Medulla oblongata (tissue), 1 donor: Measurements from ENCODE around the gene FERMT3.
A peak's percentile ranks its signal among the peaks of the same experiment; 100 is the strongest.

ENCODE experiments used
- DNase-seq: peaks from one replicate; pipeline ENCODE4 v3.0.0-alpha.2; 2015; ENCODE audit errors: extremely low spot score

The FERMT3 gene

DNA sequence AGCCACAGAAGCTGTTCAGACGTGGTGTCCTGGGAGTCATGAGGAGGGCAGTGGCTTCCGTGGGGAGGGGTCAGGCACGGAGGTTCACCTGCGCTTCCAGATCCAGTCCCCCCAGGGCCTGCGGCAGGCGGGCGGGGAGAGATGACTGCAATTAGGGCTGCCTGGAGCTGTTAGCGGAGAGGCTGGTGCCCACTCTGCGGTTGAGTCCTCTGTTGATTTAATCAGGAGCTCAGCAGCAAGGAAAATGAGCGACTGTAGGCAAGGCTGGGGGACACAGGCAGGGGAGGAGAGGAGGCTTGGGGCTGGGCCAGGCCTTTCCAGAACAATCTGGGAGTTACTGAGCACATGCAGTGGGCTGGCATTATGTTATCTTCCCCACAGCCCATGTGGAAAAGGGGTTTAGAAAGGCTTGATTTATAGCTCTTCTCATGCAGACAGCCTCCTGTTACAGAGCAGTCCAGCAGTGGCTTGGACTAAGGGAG is 57.9 kb downstream of the FERMT3 start:
- DNase-seq: no peak

DNA sequence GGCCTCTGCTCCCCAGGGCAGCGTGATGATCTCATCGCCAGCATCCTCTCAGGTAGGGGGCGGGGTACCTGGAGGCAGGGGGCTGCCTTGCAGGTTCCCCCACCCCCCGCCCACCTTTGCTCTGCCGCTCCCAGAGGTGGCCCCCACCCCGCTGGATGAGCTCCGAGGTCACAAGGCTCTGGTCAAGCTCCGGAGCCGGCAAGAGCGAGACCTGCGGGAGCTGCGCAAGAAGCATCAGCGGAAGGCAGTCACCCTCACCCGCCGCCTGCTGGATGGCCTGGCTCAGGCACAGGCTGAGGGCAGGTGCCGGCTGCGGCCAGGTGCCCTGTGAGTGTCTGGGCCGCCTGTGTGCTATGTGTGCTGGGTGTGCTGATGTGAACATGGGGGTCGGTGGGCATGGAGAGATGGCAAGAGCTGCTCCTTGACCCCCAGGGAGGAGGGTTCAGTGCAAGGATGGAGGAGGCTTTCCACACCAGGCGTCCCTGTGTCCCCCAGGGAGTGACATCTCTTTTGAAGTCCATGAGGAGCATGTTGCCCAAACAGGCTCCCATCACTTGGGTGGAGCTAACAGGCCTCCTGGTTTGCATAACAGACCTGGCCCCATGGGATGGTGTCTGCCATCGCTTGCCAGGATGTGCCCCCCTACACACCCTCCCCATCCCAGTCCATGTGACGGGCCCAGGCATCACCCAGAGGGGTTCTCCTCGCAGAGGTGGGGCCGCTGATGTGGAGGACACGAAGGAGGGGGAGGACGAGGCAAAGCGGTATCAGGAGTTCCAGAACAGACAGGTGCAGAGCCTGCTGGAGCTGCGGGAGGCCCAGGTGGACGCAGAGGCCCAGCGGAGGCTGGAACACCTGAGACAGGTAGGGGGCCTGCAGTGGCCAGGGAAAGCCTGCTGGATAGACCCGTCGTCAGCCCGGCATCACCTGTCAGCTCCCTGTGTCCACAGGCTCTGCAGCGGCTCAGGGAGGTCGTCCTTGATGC is 58.9 kb downstream of the FERMT3 start:
- no peak for DNase-seq

DNA sequence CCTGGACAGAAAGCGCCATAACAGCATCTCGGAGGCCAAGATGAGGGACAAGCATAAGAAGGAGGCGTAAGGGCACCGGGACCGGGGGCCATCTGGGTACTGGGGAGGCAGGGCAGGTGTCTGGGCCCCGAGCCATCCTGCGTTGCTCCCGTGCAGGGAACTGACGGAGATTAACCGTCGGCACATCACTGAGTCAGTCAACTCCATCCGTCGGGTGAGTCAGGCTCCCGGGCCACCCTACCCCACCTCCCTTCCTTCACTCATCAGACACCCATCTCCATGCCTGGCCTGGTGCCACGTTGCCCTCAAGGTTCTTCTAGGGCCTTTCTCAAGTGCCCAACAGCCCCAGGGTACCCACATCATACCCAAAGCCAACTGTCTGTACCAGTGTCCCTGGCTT is 59.8 kb downstream of the FERMT3 start:
- DNase-seq: no peak

DNA sequence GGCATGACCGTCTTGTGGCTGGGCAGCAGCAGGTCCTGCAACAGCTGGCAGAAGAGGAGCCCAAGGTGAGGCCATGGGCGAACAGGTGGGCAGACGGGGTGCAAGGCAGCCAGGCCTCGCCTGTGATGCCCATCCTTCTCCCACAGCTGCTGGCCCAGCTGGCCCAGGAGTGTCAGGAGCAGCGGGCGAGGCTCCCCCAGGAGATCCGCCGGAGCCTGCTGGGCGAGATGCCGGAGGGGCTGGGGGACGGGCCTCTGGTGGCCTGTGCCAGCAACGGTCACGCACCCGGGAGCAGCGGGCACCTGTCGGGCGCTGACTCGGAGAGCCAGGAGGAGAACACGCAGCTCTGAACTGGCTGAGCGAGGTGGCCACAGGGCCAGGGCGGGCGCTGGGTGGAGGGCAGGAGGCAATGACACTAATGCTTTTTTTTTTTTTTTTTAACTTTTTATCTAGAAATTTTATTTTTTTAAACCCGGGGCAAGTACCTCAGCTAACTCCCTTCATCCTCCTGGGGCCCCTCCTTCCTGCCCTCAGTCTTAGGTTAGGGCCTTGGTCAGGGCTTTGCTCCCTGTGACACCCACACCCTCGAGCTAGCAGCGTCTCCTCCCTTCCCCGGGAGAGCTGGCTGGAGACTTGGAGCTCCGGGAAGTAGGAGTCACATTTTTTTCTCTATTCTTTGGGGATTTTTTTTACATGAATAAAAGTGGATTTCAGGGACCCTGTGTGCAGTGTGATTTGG is 60.9 kb downstream of the FERMT3 start:
- no peak for DNase-seq

DNA sequence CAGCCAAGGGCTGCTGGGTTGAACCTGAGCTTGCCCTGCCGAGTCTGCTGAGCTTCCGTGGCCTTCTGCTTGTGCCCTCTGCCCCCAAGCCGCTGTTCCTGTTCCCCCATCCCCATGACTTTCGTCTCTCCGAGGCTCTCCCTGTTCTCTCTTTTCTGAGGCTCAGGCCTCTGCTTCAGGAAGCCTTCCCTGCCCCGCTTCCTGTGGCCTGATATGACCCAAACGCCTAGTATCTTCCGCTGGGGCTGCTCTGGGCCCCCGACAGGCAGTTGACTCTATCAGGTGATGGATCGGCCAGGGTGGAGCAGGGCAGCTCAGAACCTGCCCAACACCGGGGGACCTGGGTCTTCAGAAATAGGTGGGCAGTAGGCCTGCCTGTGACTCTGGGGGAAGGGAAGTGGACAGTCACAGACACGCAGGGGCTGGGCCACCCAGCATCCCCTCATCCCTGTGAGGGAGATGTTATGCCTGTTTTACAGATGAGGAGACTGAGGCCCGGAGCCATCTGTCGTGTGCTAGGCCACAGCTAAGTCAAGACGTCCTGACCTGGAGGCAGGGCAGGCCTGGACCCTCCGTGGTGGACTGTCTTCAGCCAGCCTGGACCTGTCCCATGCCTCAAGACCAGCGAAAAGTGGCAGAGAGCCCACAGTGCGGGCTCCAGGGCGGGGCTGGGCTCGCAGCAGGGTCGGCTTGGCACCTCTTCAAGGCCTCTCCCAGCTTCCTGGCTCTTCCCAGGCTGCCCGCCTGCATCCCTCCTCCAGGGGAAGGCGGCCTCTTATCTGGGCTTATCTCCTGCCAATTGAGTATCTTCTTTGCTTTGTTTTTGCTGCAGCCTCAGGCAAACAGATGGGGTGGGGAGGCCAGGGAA is 61.7 kb downstream of the FERMT3 start:
- DNase-seq: peak; percentile 22

DNA sequence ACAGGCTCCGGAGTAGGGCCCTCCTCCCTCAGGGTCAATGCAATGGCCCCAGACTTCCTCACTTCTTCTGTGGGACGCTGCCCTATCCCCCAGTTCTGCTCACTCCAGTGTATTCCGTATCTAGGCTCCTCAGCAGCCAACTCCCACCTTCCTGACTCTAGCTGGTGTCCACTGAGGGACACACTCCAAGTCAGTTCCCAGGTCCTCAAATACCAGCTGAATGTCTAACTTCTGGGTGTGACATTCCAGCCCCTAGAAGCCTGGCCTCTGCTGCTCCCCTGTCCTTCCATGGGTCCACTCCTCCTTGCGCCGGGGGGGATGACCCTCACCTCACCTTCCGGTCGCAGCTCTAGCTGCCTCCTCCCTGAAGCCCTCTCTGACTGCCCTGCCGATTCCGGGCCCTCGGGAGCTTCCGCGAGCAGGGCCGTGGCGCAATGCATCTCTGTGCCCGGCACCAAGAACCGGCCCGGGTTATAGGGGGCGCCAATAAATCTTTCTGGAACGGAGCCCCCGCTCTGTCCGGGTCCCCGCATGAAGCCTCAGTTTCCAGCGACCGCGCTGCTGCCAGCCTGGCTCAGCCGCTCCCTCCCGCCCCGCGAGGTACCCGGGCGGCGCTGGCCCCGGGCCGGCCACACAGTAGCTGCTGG is 62.5 kb downstream of the FERMT3 start:
- peak; percentile 33 for DNase-seq

DNA sequence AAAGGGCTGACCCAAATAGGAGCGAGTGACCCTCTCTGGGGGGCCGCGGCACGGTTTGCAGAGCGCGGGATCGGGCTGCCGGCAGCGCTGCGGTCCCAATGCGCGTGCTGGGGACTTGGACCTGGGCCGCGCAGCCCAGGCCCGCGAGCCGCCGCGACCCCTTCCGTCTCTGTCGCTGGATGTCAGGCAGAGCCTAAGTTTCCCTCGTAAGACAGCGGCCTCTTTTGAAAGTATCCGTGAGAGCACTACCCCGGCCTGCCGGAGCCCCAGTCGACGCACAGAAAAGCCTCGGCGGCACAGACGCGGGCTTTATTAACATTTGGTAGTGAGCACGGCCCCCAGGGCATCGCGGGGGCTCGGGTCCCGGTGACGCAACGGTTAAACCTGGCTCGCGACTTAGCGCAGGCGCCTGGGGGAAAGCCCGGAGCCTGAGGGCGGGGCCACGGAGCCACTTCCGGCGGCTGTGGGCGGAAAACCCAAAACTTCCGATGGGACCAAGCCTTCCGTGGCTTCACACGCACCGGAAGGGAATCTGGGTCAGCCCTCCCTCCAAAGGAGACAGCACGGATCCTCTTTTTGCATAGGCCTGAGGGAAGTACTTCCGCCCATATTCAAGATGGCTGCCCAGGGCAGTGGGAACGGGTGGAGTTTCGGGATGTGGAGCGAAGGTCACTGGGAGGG is 63.2 kb downstream of the FERMT3 start:
- DNase-seq: peak; percentile 100
